ENCODE results near the gene MAP3K19.
"Not testable (repeated sequence)": the region's sequence is repeated elsewhere in the genome, so short reads cannot be mapped to it uniquely, and the experiment has no call there.

Gene MAP3K19

GRCh38 chr2:135052042-135052876, 5.0 kb upstream of the MAP3K19 start, which contains the start of gene RAB3GAP1:
Gene RAB3GAP1, plus strand, starts transcription at chr2:135052292. Its CDS starts 16 bp downstream, at chr2:135052308.
- peak; percentile 81 for DNase-seq

GRCh38 chr2:135050684-135051083, 3.4 kb upstream of the MAP3K19 start:
- no peak for DNase-seq

- no peak for DNase-seq
These were observed 2.9 kb upstream of the MAP3K19 start for GRCh38 chr2:135050132-135050531.

- no peak for DNase-seq
These were observed 875 bp upstream of the MAP3K19 start for GRCh38 chr2:135048122-135048521.

GRCh38 chr2:135043345-135043744, 3.9 kb downstream of the MAP3K19 start:
- DNase-seq = no peak

GRCh38 chr2:135037831-135038230, 9.4 kb downstream of the MAP3K19 start:
- no peak for DNase-seq

GRCh38 chr2:135033216-135033615, 14.0 kb downstream of the MAP3K19 start:
- DNase-seq = not testable (repeated sequence)

- DNase-seq = no peak
These were observed 16.4 kb downstream of the MAP3K19 start for GRCh38 chr2:135030826-135031225.

GRCh38 chr2:135029481-135030134, 17.6 kb downstream of the MAP3K19 start:
- no peak for DNase-seq

- DNase-seq = no peak
These were observed 23.3 kb downstream of the MAP3K19 start for GRCh38 chr2:135023886-135024485.

GRCh38 chr2:135022952-135023880, 24.0 kb downstream of the MAP3K19 start:
- no peak for DNase-seq

GRCh38 chr2:135021618-135022017, 25.6 kb downstream of the MAP3K19 start:
- DNase-seq = no peak

- DNase-seq = no peak
These were observed 35.6 kb downstream of the MAP3K19 start for GRCh38 chr2:135011633-135012032.

- DNase-seq = no peak
These were observed 36.9 kb downstream of the MAP3K19 start for GRCh38 chr2:135010200-135010942.

- DNase-seq = no peak
These were observed 37.9 kb downstream of the MAP3K19 start for GRCh38 chr2:135009339-135009738.

GRCh38 chr2:135005753-135006152, 41.5 kb downstream of the MAP3K19 start:
- no peak for DNase-seq

GRCh38 chr2:135004005-135004746, 43.1 kb downstream of the MAP3K19 start:
- DNase-seq = peak; percentile 47

GRCh38 chr2:135002836-135003235, 44.4 kb downstream of the MAP3K19 start:
- no peak for DNase-seq

GRCh38 chr2:134999521-134999920, 47.7 kb downstream of the MAP3K19 start:
- no peak for DNase-seq

GRCh38 chr2:134988994-134989605, 58.1 kb downstream of the MAP3K19 start:
- DNase-seq = no peak

- no peak for DNase-seq
These were observed 62.2 kb downstream of the MAP3K19 start for GRCh38 chr2:134985061-134985460.
